ENCODE results near the gene KLF11. TPM values are rescaled to one million over a fixed set of nuclear protein-coding genes. Genes with fewer than 3 reads are reported as not detected.

KLF11 gene
- total RNA-seq, 2 experiments from 2014 or later = 26.7 to 29.6 TPM

DNA sequence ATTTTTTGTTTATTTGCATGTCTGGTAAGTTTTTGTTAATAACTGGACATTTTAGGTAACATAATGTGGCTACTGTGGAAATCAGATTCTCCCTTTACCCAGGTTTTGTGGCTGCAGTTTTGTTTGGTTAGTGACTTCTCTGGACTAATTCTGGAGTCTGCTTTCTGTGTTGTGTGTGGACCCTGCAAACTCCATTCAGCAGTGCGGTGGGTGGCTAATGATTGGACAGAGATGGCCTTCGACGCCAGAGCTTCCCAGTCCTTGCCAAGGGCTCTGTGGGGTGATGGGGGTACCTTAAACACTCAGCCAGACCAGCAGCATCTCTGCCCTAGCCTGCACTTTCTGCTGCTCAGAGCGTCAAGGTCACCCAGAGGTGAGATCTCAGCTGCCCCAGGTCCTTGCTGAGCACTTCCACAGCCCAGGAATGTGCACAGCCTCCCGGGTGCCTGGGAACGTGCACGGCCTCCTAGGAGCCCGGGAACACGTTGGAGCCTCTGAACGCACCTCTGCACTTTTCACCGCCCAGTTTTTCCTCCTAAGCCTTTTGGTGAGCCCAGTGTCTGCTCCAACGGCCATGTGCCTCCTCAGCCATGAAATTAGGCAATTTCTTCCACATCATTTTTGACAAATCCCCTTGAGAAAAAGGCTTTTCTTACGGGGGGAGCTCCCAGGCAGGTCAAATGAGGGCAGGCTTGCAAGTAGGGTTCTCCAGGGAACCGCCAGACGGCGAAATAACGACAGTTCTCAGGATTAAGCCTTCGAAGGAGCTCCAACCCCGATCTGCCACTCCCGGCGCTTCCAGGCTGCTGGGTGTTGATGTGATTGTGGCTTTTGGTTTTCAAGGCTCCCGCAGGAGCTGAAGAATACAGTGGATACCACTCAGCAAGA, 35.2 kb upstream of the KLF11 start:
- H3K36me3 ChIP-seq (ENCODE audit: insufficient read depth, low read length) = no peaks in the 10 kb centered on the region
- intact Hi-C loops (cut with DNase I, micrococcal nuclease) = no loop called here
- no peak overlapping the region for H3K4me3 ChIP-seq (ENCODE audit: low read length)
- H3K27me3 ChIP-seq (ENCODE audit: control insufficient read depth in 1 of 2, insufficient read depth in 2 of 2, low read length in 2 of 2) = peaks cover 2 to 5% of the 10 kb centered on the region in 2 experiments
- H3K4me1 Mint-ChIP-seq (ENCODE audit: low read depth) = no peaks in the 10 kb centered on the region
- H3K4me3 Mint-ChIP-seq = no peak overlapping the region
- ChIA-PET POLR2A (no interaction called here), CTCF (no interaction called here)
- H3K9me3 ChIP-seq (ENCODE audit: control insufficient read depth in 1 of 2, insufficient read depth in 1 of 2, low read length in 2 of 2) = peaks cover 0 to 10% of the 10 kb centered on the region in 2 experiments
- TF ChIP-seq, protein P1, sequence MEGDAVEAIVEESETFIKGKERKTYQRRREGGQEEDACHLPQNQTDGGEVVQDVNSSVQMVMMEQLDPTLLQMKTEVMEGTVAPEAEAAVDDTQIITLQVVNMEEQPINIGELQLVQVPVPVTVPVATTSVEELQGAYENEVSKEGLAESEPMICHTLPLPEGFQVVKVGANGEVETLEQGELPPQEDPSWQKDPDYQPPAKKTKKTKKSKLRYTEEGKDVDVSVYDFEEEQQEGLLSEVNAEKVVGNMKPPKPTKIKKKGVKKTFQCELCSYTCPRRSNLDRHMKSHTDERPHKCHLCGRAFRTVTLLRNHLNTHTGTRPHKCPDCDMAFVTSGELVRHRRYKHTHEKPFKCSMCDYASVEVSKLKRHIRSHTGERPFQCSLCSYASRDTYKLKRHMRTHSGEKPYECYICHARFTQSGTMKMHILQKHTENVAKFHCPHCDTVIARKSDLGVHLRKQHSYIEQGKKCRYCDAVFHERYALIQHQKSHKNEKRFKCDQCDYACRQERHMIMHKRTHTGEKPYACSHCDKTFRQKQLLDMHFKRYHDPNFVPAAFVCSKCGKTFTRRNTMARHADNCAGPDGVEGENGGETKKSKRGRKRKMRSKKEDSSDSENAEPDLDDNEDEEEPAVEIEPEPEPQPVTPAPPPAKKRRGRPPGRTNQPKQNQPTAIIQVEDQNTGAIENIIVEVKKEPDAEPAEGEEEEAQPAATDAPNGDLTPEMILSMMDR (IDR thresholded peaks at IDR 0.05) = no peak
- H3K27ac ChIP-seq (ENCODE audit: low read depth in 1 of 2, low read length in 2 of 2) = no peak overlapping the region
- H3K4me1 ChIP-seq (ENCODE audit: insufficient read depth, low read length) = no peaks in the 10 kb centered on the region
- ATAC-seq (ENCODE audit: poor library complexity) (no peak), DNase-seq (no peak)
- no peaks in the 10 kb centered on the region for H3K9me3 Mint-ChIP-seq
- H3K27me3 Mint-ChIP-seq = peaks cover 43% of the 10 kb centered on the region
- H3K27ac Mint-ChIP-seq = no peak overlapping the region
- H3K36me3 Mint-ChIP-seq (ENCODE audit: low read depth) = no peaks in the 10 kb centered on the region

- DNase-seq (no peak), ATAC-seq (ENCODE audit: poor library complexity) (no peak)
- TF ChIP-seq, protein P1 (IDR thresholded peaks at IDR 0.05) = no peak
- ChIA-PET POLR2A (no interaction called here), CTCF (no interaction called here)
- H3K4me3 ChIP-seq (ENCODE audit: low read length) = no peak overlapping the region
- H3K27ac Mint-ChIP-seq = no peak overlapping the region
- peaks cover 2 to 5% of the 10 kb centered on the region in 2 experiments for H3K27me3 ChIP-seq (ENCODE audit: control insufficient read depth in 1 of 2, insufficient read depth in 2 of 2, low read length in 2 of 2)
- no peak overlapping the region for H3K4me3 Mint-ChIP-seq
- intact Hi-C loops (cut with DNase I, micrococcal nuclease) = no loop called here
- H3K36me3 Mint-ChIP-seq (ENCODE audit: low read depth) = no peaks in the 10 kb centered on the region
- no peaks in the 10 kb centered on the region for H3K4me1 ChIP-seq (ENCODE audit: insufficient read depth, low read length)
- no peaks in the 10 kb centered on the region for H3K4me1 Mint-ChIP-seq (ENCODE audit: low read depth)
- H3K9me3 Mint-ChIP-seq = no peaks in the 10 kb centered on the region
- no peak overlapping the region for H3K27ac ChIP-seq (ENCODE audit: low read depth in 1 of 2, low read length in 2 of 2)
- H3K36me3 ChIP-seq (ENCODE audit: insufficient read depth, low read length) = no peaks in the 10 kb centered on the region
- peaks cover 43% of the 10 kb centered on the region for H3K27me3 Mint-ChIP-seq
- H3K9me3 ChIP-seq (ENCODE audit: control insufficient read depth in 1 of 2, insufficient read depth in 1 of 2, low read length in 2 of 2) = peaks cover 0 to 10% of the 10 kb centered on the region in 2 experiments
Measured at GRCh38 chr2:10008809-10009176, 34.6 kb upstream of the KLF11 start.

DNA sequence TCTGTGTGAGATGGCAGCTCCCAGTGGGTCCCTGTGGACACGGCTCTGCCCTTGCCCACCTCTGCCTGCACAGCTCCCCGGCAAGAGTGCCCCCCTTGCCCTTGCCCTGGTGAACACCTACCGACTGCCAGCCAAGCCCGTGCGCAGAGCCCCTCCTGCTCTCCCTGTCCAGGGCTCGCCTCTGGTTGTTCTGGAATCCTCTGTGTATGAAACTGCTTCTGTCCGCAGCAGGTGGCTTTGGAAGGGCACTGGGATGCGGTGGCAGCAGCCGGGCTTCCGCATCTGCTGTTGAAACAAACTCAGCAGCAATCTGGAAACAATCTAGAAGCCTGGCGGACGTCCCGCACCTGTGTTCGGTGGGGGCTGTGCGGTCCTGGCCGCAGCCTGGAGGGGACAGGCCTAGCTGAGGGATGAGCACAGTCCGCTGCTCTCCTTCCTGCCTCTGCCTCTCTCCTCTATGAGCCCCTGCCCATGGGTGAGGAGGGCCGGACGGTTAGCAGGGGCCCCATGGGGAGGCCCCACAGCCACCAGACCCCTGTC, 34.0 kb upstream of the KLF11 start:
- Histone ChIP-seq H3K27ac (ENCODE audit: low read depth in 1 of 2, low read length in 2 of 2) (no peak overlapping the region), H3K4me1 (ENCODE audit: insufficient read depth, low read length) (no peaks in the 10 kb centered on the region), H3K4me3 (ENCODE audit: low read length) (no peak overlapping the region), H3K27me3 (ENCODE audit: control insufficient read depth in 1 of 2, insufficient read depth in 2 of 2, low read length in 2 of 2) (peaks cover 2 to 5% of the 10 kb centered on the region in 2 experiments), H3K36me3 (ENCODE audit: insufficient read depth, low read length) (no peaks in the 10 kb centered on the region), H3K9me3 (ENCODE audit: control insufficient read depth in 1 of 2, insufficient read depth in 1 of 2, low read length in 2 of 2) (peaks cover 0 to 10% of the 10 kb centered on the region in 2 experiments)
- no peak overlapping the region for H3K27ac Mint-ChIP-seq
- TF ChIP-seq, protein P1 (IDR thresholded peaks at IDR 0.05) = no peak
- no peak overlapping the region for H3K4me3 Mint-ChIP-seq
- POLR2A ChIA-PET = no interaction called here
- intact Hi-C loops (cut with DNase I, micrococcal nuclease) = no loop called here
- CTCF ChIA-PET = no interaction called here
- no peaks in the 10 kb centered on the region for H3K9me3 Mint-ChIP-seq
- ATAC-seq (ENCODE audit: poor library complexity) (no peak), DNase-seq (no peak)
- H3K27me3 Mint-ChIP-seq = peaks cover 43% of the 10 kb centered on the region
- no peaks in the 10 kb centered on the region for H3K4me1 Mint-ChIP-seq (ENCODE audit: low read depth)
- no peaks in the 10 kb centered on the region for H3K36me3 Mint-ChIP-seq (ENCODE audit: low read depth)

Measured in CD4-positive, alpha-beta T cell (primary cell).